Measurements from ENCODE around the gene AGER. TPM values are rescaled to one million over a fixed set of nuclear protein-coding genes. Genes with fewer than 3 reads are reported as not detected.

AGER gene
- total RNA-seq, 1 donor from 2014 or later = 25.7 TPM

DNA sequence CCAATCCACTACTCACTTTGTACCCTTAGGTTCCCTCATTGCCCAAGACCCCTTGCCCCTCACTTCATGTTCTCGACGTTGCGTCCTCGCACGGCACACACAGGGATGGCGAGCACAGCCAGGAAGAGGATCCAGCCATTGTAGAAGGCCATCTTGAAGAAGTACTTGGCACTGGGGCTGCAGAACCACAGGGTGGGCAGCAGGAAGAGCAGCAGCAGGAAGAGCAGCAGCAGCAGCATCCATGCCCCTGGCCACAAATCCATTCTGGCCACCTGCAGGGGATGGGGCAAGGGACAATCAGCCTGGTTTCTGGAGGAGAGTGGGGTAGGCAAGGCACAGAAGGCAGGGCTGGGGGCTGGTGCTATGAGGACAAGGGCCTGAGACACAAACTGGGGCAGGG, 12.8 kb downstream of the AGER start:
- peaks cover 23% of the 10 kb centered on the region for H3K36me3 Mint-ChIP-seq (ENCODE audit: low read depth)
- H3K4me3 Mint-ChIP-seq = peak overlapping the region; percentile 64
- peaks cover 48% of the 10 kb centered on the region for H3K4me1 Mint-ChIP-seq
- no peaks in the 10 kb centered on the region for H3K9me3 Mint-ChIP-seq
- no peak for DNase-seq (ENCODE audit: low read depth, low spot score)
- H3K27ac Mint-ChIP-seq (ENCODE audit: unreplicated experiment) = peak overlapping the region; percentile 51
- TF ChIP-seq, protein P1, sequence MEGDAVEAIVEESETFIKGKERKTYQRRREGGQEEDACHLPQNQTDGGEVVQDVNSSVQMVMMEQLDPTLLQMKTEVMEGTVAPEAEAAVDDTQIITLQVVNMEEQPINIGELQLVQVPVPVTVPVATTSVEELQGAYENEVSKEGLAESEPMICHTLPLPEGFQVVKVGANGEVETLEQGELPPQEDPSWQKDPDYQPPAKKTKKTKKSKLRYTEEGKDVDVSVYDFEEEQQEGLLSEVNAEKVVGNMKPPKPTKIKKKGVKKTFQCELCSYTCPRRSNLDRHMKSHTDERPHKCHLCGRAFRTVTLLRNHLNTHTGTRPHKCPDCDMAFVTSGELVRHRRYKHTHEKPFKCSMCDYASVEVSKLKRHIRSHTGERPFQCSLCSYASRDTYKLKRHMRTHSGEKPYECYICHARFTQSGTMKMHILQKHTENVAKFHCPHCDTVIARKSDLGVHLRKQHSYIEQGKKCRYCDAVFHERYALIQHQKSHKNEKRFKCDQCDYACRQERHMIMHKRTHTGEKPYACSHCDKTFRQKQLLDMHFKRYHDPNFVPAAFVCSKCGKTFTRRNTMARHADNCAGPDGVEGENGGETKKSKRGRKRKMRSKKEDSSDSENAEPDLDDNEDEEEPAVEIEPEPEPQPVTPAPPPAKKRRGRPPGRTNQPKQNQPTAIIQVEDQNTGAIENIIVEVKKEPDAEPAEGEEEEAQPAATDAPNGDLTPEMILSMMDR (conservative IDR thresholded peaks at IDR 0.05) = no peak
- peaks cover 3% of the 10 kb centered on the region for H3K27me3 Mint-ChIP-seq (ENCODE audit: low read depth)

- H3K4me3 Mint-ChIP-seq = peak overlapping the region; percentile 61
- no peak overlapping the region for H3K27ac Mint-ChIP-seq (ENCODE audit: unreplicated experiment)
- H3K36me3 Mint-ChIP-seq (ENCODE audit: low read depth) = peaks cover 27% of the 10 kb centered on the region
- DNase-seq (ENCODE audit: low read depth, low spot score) = no peak
- TF ChIP-seq, protein P1 (conservative IDR thresholded peaks at IDR 0.05) = no peak
- no peaks in the 10 kb centered on the region for H3K9me3 Mint-ChIP-seq
- peaks cover 49% of the 10 kb centered on the region for H3K4me1 Mint-ChIP-seq
- peaks cover 3% of the 10 kb centered on the region for H3K27me3 Mint-ChIP-seq (ENCODE audit: low read depth)
These were observed 13.8 kb downstream of the AGER start for GRCh38 chr6:32170294-32170693.

DNA sequence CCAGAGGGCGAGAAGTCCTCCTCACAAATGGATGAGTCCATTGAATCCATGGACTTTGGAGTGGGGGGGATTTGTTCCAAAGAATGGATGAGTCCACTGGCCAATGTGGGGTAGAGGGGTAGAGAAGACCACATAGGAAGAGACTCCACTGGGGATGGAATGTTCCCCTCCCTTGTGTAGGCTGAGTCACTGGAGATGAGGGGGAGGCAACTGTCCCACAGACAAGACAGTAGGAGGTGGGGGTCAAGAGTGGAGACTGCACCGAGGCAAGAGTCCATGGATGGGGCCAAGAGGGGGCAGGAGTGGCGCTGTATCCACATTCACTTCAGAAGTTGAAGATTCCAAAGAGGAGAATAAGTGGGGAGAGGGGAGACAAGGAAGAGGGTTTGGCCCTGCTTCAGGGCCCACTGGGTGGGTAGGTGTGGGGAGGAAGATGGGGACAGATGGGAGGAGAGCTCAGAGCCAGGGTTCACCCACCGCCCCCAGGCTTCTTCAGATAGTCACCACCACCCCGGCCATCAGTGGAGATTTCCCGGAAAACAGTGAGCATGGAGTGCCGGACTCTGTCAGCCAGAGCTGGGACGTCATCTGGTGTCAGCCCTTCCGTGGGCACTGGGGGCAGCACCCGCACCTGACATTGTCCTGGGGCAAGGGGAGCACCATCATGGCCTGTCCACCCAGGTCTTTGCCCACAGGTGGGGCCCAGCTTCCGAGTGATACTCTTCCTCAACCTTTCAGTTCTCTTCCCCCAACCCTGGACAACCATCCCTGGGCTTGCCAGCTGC, 15.1 kb downstream of the AGER start:
- Mint-ChIP-seq H3K4me3 (peak overlapping the region; percentile 74), H3K9me3 (no peaks in the 10 kb centered on the region), H3K36me3 (ENCODE audit: low read depth) (peaks cover 30% of the 10 kb centered on the region), H3K27me3 (ENCODE audit: low read depth) (peaks cover 3% of the 10 kb centered on the region), H3K27ac (ENCODE audit: unreplicated experiment) (peak overlapping the region; percentile 54), H3K4me1 (peaks cover 47% of the 10 kb centered on the region)
- TF ChIP-seq, protein P1 (conservative IDR thresholded peaks at IDR 0.05) = no peak
- DNase-seq (ENCODE audit: low read depth, low spot score) = no peak

DNA sequence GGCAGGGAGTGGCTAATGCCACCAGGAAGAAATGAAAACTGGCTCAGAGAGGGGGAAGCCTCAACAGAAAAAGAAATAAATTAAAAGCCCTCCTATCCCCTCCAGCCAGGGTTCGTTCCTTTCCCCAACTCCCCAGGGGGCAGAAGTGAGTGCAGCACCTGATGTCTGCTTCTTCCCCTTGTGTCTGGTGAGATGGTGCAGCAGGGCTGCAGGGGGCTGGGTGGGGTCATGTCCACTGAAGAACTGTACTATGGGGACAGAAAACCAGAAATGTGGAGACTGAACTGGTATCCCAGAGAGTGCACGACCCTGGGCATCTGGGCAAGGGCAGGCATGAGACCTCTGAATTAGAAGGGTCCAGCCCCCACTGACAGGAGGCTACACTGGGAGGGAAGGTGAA, 15.7 kb downstream of the AGER start:
- peaks cover 3% of the 10 kb centered on the region for H3K27me3 Mint-ChIP-seq (ENCODE audit: low read depth)
- H3K9me3 Mint-ChIP-seq = no peaks in the 10 kb centered on the region
- TF ChIP-seq, protein P1 (conservative IDR thresholded peaks at IDR 0.05) = no peak
- peaks cover 30% of the 10 kb centered on the region for H3K36me3 Mint-ChIP-seq (ENCODE audit: low read depth)
- H3K4me1 Mint-ChIP-seq = peaks cover 49% of the 10 kb centered on the region
- H3K4me3 Mint-ChIP-seq = peak overlapping the region; percentile 74
- H3K27ac Mint-ChIP-seq (ENCODE audit: unreplicated experiment) = peak overlapping the region; percentile 54
- DNase-seq (ENCODE audit: low read depth, low spot score) = no peak

GRCh38 chr6:32167761-32168262, 16.2 kb downstream of the AGER start:
- Mint-ChIP-seq H3K27me3 (ENCODE audit: low read depth) (peaks cover 3% of the 10 kb centered on the region), H3K4me1 (peaks cover 53% of the 10 kb centered on the region), H3K9me3 (no peaks in the 10 kb centered on the region), H3K36me3 (ENCODE audit: low read depth) (peaks cover 35% of the 10 kb centered on the region), H3K27ac (ENCODE audit: unreplicated experiment) (peak overlapping the region; percentile 90), H3K4me3 (peak overlapping the region; percentile 74)
- TF ChIP-seq, protein P1 (conservative IDR thresholded peaks at IDR 0.05) = no peak
- DNase-seq (ENCODE audit: low read depth, low spot score) = no peak
